Measurements from ENCODE around the gene ZNF770.
A peak's percentile ranks its signal among the peaks of the same experiment; 100 is the strongest.

Gene ZNF770

GRCh38 chr15:34999906-35000305, 11.8 kb upstream of the ZNF770 start:
- no peaks in the 10 kb centered on the region for H3K9me3 ChIP-seq (ENCODE audit: control insufficient read depth, insufficient read depth, low read length)

GRCh38 chr15:34994925-34995324, 6.8 kb upstream of the ZNF770 start:
- H3K27me3 ChIP-seq (ENCODE audit: control insufficient read depth, insufficient read depth, low read length): no peaks in the 10 kb centered on the region
- peaks cover 12% of the 10 kb centered on the region for H3K4me1 ChIP-seq (ENCODE audit: control insufficient read depth, insufficient read depth, low read length)
- no peak overlapping the region for H3K4me3 ChIP-seq (ENCODE audit: low read depth, low read length)

More at GRCh38 chr15:34999906-35000305, 11.8 kb upstream of the ZNF770 start:
- Histone ChIP-seq H3K9ac (ENCODE audit: low read depth, low read length) (no peak overlapping the region), H3K4me1 (ENCODE audit: control insufficient read depth, insufficient read depth, low read length) (peaks cover 7% of the 10 kb centered on the region), H3K27me3 (ENCODE audit: control insufficient read depth, insufficient read depth, low read length) (no peaks in the 10 kb centered on the region), H3K36me3 (ENCODE audit: control insufficient read depth, insufficient read depth, low read length) (no peaks in the 10 kb centered on the region), H3K4me3 (ENCODE audit: low read depth, low read length) (no peak overlapping the region)

GRCh38 chr15:34993877-34994276, 5.8 kb upstream of the ZNF770 start:
- Histone ChIP-seq H3K9ac (ENCODE audit: low read depth, low read length) (no peak overlapping the region), H3K4me1 (ENCODE audit: control insufficient read depth, insufficient read depth, low read length) (peaks cover 13% of the 10 kb centered on the region), H3K9me3 (ENCODE audit: control insufficient read depth, insufficient read depth, low read length) (no peaks in the 10 kb centered on the region), H3K4me3 (ENCODE audit: low read depth, low read length) (no peak overlapping the region), H3K36me3 (ENCODE audit: control insufficient read depth, insufficient read depth, low read length) (no peaks in the 10 kb centered on the region), H3K27me3 (ENCODE audit: control insufficient read depth, insufficient read depth, low read length) (no peaks in the 10 kb centered on the region)

More at GRCh38 chr15:34994925-34995324, 6.8 kb upstream of the ZNF770 start:
- H3K9me3 ChIP-seq (ENCODE audit: control insufficient read depth, insufficient read depth, low read length): no peaks in the 10 kb centered on the region
- no peak overlapping the region for H3K9ac ChIP-seq (ENCODE audit: low read depth, low read length)
- H3K36me3 ChIP-seq (ENCODE audit: control insufficient read depth, insufficient read depth, low read length): no peaks in the 10 kb centered on the region

- no peak overlapping the region for H3K4me3 ChIP-seq (ENCODE audit: low read depth, low read length)
- no peak overlapping the region for H3K9ac ChIP-seq (ENCODE audit: low read depth, low read length)
- no peaks in the 10 kb centered on the region for H3K9me3 ChIP-seq (ENCODE audit: control insufficient read depth, insufficient read depth, low read length)
- no peaks in the 10 kb centered on the region for H3K27me3 ChIP-seq (ENCODE audit: control insufficient read depth, insufficient read depth, low read length)
- peaks cover under 1% of the 10 kb centered on the region for H3K36me3 ChIP-seq (ENCODE audit: control insufficient read depth, insufficient read depth, low read length)
- H3K4me1 ChIP-seq (ENCODE audit: control insufficient read depth, insufficient read depth, low read length): peaks cover 14% of the 10 kb centered on the region
These were observed 5.3 kb upstream of the ZNF770 start for GRCh38 chr15:34993412-34993811.

- H3K36me3 ChIP-seq (ENCODE audit: control insufficient read depth, insufficient read depth, low read length): peaks cover 3% of the 10 kb centered on the region
- no peaks in the 10 kb centered on the region for H3K27me3 ChIP-seq (ENCODE audit: control insufficient read depth, insufficient read depth, low read length)
- H3K4me3 ChIP-seq (ENCODE audit: low read depth, low read length): peak overlapping the region; percentile 87
- H3K9me3 ChIP-seq (ENCODE audit: control insufficient read depth, insufficient read depth, low read length): no peaks in the 10 kb centered on the region
- peaks cover 8% of the 10 kb centered on the region for H3K4me1 ChIP-seq (ENCODE audit: control insufficient read depth, insufficient read depth, low read length)
- peak overlapping the region; percentile 91 for H3K9ac ChIP-seq (ENCODE audit: low read depth, low read length)
These were observed 469 bp downstream of the ZNF770 start for GRCh38 chr15:34987609-34988026.

GRCh38 chr15:34986771-34987480, 1.2 kb downstream of the ZNF770 start:
- Histone ChIP-seq H3K27me3 (ENCODE audit: control insufficient read depth, insufficient read depth, low read length) (no peaks in the 10 kb centered on the region), H3K9ac (ENCODE audit: low read depth, low read length) (peak overlapping the region; percentile 91), H3K4me3 (ENCODE audit: low read depth, low read length) (peak overlapping the region; percentile 87), H3K36me3 (ENCODE audit: control insufficient read depth, insufficient read depth, low read length) (peaks cover 3% of the 10 kb centered on the region), H3K9me3 (ENCODE audit: control insufficient read depth, insufficient read depth, low read length) (no peaks in the 10 kb centered on the region), H3K4me1 (ENCODE audit: control insufficient read depth, insufficient read depth, low read length) (peaks cover 8% of the 10 kb centered on the region)

GRCh38 chr15:34986326-34986725, 1.8 kb downstream of the ZNF770 start:
- Histone ChIP-seq H3K4me1 (ENCODE audit: control insufficient read depth, insufficient read depth, low read length) (peaks cover 8% of the 10 kb centered on the region), H3K4me3 (ENCODE audit: low read depth, low read length) (peak overlapping the region; percentile 87), H3K9ac (ENCODE audit: low read depth, low read length) (peak overlapping the region; percentile 40), H3K36me3 (ENCODE audit: control insufficient read depth, insufficient read depth, low read length) (peaks cover 3% of the 10 kb centered on the region), H3K27me3 (ENCODE audit: control insufficient read depth, insufficient read depth, low read length) (no peaks in the 10 kb centered on the region), H3K9me3 (ENCODE audit: control insufficient read depth, insufficient read depth, low read length) (no peaks in the 10 kb centered on the region)

- H3K36me3 ChIP-seq (ENCODE audit: control insufficient read depth, insufficient read depth, low read length): peaks cover 3% of the 10 kb centered on the region
- H3K4me1 ChIP-seq (ENCODE audit: control insufficient read depth, insufficient read depth, low read length): peaks cover 8% of the 10 kb centered on the region
- no peaks in the 10 kb centered on the region for H3K9me3 ChIP-seq (ENCODE audit: control insufficient read depth, insufficient read depth, low read length)
- H3K9ac ChIP-seq (ENCODE audit: low read depth, low read length): no peak overlapping the region
- H3K4me3 ChIP-seq (ENCODE audit: low read depth, low read length): no peak overlapping the region
- no peaks in the 10 kb centered on the region for H3K27me3 ChIP-seq (ENCODE audit: control insufficient read depth, insufficient read depth, low read length)
These were observed 3.0 kb downstream of the ZNF770 start for GRCh38 chr15:34984889-34985630.

GRCh38 chr15:34976743-34977142, 11.3 kb downstream of the ZNF770 start:
- Histone ChIP-seq H3K4me3 (ENCODE audit: low read depth, low read length) (no peak overlapping the region), H3K36me3 (ENCODE audit: control insufficient read depth, insufficient read depth, low read length) (no peaks in the 10 kb centered on the region), H3K9me3 (ENCODE audit: control insufficient read depth, insufficient read depth, low read length) (no peaks in the 10 kb centered on the region), H3K9ac (ENCODE audit: low read depth, low read length) (no peak overlapping the region), H3K4me1 (ENCODE audit: control insufficient read depth, insufficient read depth, low read length) (peaks cover 4% of the 10 kb centered on the region), H3K27me3 (ENCODE audit: control insufficient read depth, insufficient read depth, low read length) (no peaks in the 10 kb centered on the region)

GRCh38 chr15:34976073-34976472, 12.0 kb downstream of the ZNF770 start:
- H3K4me1 ChIP-seq (ENCODE audit: control insufficient read depth, insufficient read depth, low read length): peaks cover 4% of the 10 kb centered on the region
- H3K4me3 ChIP-seq (ENCODE audit: low read depth, low read length): no peak overlapping the region
- H3K27me3 ChIP-seq (ENCODE audit: control insufficient read depth, insufficient read depth, low read length): no peaks in the 10 kb centered on the region

GRCh38 chr15:34973512-34973911, 14.6 kb downstream of the ZNF770 start:
- Histone ChIP-seq H3K9ac (ENCODE audit: low read depth, low read length) (no peak overlapping the region), H3K27me3 (ENCODE audit: control insufficient read depth, insufficient read depth, low read length) (no peaks in the 10 kb centered on the region), H3K9me3 (ENCODE audit: control insufficient read depth, insufficient read depth, low read length) (no peaks in the 10 kb centered on the region), H3K4me3 (ENCODE audit: low read depth, low read length) (no peak overlapping the region), H3K4me1 (ENCODE audit: control insufficient read depth, insufficient read depth, low read length) (peaks cover 4% of the 10 kb centered on the region), H3K36me3 (ENCODE audit: control insufficient read depth, insufficient read depth, low read length) (no peaks in the 10 kb centered on the region)

More at GRCh38 chr15:34976073-34976472, 12.0 kb downstream of the ZNF770 start:
- Histone ChIP-seq H3K9me3 (ENCODE audit: control insufficient read depth, insufficient read depth, low read length) (no peaks in the 10 kb centered on the region), H3K36me3 (ENCODE audit: control insufficient read depth, insufficient read depth, low read length) (no peaks in the 10 kb centered on the region), H3K9ac (ENCODE audit: low read depth, low read length) (no peak overlapping the region)

Data from iPS-15b (cell line).